GM20431 (cell line): Measurements from ENCODE around the gene P2RY4.
"Not testable (repeated sequence)": the region's sequence is repeated elsewhere in the genome, so short reads cannot be mapped to it uniquely, and the experiment has no call there.

Experiments used
- in situ Hi-C: fragments of 300-500 bp; cut with MseI, MboI; formaldehyde crosslinking; loops from one replicate; pipeline ENCODE4 v1.15.0; 2020; ENCODE audit warnings: low sequenced_read_pairs; ENCODE audit not compliant: unreplicated experiment

P2RY4 gene

DNA sequence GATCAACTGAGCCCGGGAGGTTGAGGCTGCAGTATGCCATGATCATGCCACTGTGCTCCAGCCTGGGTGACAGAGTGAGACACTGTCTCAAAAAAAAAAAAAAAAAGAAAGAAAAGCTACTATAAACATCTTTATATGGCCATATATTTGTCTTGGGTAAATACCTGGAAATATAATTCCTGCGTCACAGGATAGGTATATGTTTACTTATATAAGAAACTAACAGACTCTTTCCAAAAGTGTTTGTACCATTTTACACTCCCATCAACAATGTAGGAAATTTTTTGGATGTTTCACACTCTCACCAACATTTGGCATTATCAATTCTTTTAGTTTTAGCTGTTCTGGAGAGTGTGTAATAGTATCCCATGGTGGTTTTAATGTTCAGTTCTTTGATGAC, 12.8 kb downstream of the P2RY4 start:
- in situ Hi-C loops: no loop called here

DNA sequence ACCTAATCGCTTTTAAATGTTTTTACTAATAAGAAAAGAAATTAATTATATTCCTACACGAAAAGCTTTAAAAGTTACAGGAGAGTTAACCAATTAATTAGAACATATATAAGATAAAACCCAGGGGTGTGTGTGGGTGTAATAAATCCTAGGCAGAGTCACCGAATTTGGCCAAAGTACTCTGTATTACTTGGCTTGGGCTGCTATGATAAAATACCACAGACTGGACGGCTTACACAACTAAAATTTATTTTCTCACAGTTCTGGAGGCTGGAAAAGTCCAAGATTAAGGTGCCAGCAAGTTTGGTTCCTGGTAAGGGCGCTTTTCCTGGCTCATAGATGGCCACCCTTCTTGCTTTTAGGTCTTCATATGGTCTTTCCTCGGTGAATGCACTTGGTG, 15.1 kb downstream of the P2RY4 start:
- in situ Hi-C loops: no loop called here

DNA sequence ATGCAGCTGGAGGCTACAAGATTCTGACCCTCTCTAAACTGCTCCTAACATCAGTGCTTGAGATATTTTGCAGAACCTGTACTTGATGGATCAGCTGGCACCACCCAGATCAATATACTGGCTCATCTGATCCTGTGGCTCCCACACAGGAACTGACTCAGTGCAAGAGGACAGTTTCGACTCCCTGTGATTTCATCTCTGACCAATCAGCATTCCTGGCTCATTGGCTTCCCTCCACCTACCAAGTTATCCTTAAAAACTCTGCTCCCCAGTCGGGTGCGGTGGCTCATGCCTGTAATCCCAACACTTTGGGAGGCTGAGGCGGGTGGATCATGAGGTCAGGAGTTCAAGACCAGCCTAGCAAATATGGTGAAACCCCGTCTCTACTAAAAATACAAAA, 16.4 kb downstream of the P2RY4 start:
- in situ Hi-C loops: not testable (repeated sequence)

DNA sequence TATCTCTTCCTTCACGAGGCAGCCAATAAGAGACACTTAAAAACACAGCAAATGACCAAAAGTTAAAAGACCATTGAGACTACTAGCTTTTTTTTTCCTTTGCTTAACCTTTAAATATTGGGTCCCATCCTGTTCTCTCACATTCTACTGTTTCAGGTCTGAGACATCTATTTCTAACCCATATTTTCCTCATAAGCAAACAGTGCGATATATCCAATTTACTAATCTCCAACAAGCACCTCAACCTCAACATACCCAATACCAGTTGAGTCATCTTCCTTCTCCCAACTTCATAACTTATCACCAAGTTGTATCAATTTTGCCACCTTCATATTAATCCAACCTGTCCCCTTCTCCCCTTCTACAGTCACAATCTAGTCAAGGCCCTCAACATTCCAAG, 18.5 kb downstream of the P2RY4 start:
- in situ Hi-C loops: no loop called here

DNA sequence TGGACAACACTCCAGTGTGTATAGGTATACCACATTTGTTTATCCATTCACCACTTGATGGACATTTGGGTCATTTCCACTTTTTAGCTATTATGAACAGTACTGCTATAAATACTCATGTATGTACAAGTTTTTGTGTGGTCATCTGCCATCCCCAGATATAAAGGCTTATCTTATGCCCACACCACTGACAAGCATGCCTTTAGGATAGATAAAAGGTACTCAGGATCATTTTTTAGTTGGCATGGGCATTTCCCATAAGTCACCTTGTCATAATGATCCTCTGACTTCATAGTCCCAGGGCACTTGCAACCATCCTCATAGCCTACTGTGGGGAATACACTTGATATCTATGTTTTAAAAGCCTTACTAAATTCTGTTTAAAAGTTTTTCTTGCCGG, 19.3 kb downstream of the P2RY4 start:
- in situ Hi-C loops: no loop called here

DNA sequence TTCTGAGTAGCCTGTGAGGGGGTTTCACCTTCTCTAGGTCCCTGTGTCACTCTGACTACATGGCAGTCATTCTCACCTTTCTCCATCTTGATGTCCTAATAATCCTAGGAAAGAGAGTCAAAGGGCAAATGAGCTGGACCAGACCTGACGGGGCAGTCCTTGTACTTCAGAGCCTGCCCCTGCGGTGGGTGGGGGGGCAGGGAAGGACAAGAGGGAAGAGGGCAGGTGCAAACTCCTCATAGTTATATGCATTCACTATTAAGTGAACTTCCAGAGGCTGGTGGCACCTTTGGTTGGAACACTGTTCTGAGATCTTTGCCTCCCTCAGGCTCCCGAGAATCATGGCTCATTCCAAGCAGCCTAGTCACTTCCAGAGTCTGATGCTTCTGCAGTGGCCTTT, 25.6 kb downstream of the P2RY4 start, which contains the start of gene AWAT1:
TSS of gene AWAT1 (plus strand) at position 301 of the 400 bp plus-strand sequence. CDS start at position 342, 41 bp downstream.
- in situ Hi-C loops: no loop called here

DNA sequence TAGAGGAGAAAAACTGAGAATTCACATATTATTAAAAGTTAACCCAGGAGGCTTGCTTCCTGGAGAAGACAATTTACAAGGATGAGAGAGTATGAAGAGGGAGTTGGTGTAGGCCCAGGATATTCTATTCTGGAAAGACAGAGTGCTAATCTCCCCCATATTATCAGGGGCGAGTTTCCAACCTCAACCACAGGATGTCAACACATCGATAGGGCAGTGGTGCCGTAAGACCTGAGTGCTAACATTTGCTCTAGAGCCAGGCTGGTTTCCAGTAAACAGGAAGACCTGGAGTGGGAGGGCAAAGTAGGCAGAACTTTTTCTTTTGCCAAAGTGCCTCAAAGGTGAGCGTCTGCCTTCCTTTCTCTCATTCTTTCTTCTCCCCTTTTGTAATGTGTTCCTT, 28.3 kb downstream of the P2RY4 start:
- in situ Hi-C loops: no loop called here

DNA sequence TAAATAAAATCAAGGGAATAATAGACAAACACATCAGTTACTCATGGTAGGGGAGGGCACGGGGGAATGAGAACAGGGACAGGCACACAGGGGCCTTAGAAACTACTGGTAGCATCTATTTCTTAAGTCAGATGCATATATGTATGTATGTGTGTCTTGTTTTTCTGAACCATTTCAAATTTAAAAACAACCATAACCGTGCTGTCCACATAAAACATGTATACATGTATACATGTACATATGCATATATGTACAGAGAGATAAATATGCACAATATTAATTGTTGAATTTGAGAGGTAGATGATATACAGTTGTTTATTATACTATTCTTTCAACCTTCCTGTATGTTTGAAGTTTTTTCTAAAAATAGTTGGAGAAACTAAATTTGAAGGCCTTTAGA, 33.3 kb downstream of the P2RY4 start:
- in situ Hi-C loops: no loop called here

DNA sequence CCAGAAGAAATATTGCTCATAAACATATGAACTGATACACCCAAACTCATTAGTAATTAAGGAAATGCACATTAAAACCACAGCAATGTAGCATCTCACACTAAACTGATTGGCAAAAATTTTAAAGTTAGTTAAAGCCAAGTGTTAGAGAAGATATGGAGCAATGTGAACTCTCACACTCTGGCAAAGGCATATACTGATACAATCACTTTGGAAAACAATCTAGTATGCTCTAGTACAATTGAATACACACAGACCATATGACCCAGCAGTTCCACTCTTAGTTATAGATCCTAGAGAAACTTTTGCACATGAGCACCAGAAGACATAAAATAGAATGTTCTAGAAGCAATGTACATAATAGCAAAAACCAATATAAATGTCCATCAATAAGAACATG, 34.0 kb downstream of the P2RY4 start:
- in situ Hi-C loops: no loop called here

DNA sequence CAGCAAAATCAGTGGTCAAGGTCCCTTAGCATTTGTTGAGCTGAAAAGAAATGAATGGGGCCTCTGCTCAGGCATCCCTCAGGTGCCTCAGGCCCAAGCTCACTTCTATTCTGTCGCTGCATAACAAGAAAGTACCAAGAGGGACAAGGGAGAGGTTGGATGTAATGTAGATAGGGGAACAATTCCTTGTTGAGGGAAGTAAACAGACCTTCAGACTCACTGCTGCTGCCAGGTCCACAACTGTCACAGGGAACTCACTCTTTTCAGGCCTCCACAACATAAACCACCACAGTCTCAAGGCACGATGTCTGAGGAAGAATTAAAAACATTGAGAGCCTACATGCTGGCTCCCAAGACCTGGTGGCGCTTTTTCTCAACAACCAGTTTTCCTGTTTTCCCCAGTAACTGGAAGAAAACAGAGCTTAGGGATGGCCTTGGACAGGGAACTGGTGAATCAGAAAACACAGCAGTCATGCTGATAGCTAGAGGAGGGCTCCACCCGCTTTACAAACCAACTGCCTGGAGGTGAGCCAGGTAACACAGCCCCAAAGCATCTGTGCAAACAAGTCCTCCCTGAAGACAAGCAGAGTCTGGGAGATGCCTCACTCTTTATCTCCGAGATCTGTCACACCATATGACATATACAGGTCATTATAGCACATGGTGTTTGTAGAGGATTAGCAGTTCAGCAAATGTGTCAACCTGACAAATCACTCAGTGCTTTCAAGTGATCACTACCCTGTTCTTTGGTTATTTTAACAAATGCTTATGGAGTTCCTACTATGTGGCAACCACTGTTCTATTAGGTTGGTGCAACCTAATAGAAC, 39.9 kb downstream of the P2RY4 start:
- in situ Hi-C loops: no loop called here

DNA sequence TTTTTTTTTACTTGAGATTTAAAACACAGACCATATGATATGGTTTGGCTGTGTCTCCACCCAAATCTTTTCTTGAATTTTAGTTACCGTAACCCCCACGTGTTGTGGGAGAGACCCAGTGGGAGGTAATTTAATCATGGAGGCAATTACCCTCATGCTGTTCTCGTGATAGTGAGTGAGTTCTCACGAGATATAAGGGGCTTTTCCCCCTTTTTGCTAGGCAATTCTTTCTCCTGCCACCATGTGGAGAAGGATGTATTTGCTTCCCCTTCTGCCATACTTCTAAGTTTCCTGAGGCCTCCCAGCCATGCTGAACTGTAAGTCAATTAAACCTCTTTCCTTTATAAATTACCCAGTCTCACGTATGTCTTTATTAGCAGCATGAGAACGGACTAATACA, 50.4 kb downstream of the P2RY4 start:
- in situ Hi-C loops: not testable (repeated sequence)

DNA sequence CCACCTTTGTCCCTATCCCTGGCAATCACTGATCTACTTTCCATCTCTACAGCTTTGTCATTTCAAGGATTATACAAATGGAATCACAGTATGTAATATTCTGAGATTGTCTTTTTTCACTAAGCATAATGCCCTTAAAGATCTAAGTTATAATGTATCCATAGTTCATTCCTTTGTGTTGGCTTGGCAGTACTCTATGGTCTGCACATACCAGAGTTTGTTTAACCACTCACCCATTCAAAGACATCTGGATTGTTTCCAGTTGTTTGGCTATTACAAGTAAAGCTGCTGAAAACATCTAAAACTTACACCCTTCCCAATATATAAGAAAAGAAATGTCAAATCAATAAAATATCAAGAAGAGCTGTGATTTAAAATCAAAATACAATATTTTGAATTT, 51.5 kb downstream of the P2RY4 start:
- in situ Hi-C loops: no loop called here
